Activated CD8-positive, alpha-beta memory T cell treated with anti-CD3 and anti-CD28 coated beads for 36 hours (primary cell): ENCODE results near the gene AGBL4. TPM values are rescaled to one million over a fixed set of nuclear protein-coding genes. Genes with fewer than 3 reads are reported as not detected.

Source experiments
- CTCF ChIA-PET: fragments of 350-600 bp; sonication (Branson Sonifier 250); formaldehyde crosslinking; loops from one replicate; lab custom pipeline; 2021; ENCODE audit warnings: antibody characterized with exemption; lab: Charles Lee
- POLR2A ChIA-PET: fragments of 350-600 bp; sonication (Branson Sonifier 250); formaldehyde crosslinking; loops from one replicate; lab custom pipeline; 2021; ENCODE audit warnings: antibody characterized with exemption; lab: Charles Lee
- total RNA-seq, 2 experiments: library from RNA; stranded (reverse); gene quantifications; one replicate each; pipeline ENCODE4 v1.2.3, GENCODE V29; 2021

The AGBL4 gene
- total RNA-seq, 2 experiments from 2014 or later, result not detected

GRCh38 chr1:49523764-49524163 lies 500.0 kb downstream of the AGBL4 start:
- ChIA-PET CTCF (no interaction called here), POLR2A (no interaction called here)

- ChIA-PET POLR2A (no interaction called here), CTCF (no interaction called here)
Observed at GRCh38 chr1:49466961-49467360, 556.8 kb downstream of the AGBL4 start.

GRCh38 chr1:49465486-49466185 lies 558.1 kb downstream of the AGBL4 start:
- ChIA-PET POLR2A (no interaction called here), CTCF (no interaction called here)

GRCh38 chr1:49448200-49448599 lies 575.6 kb downstream of the AGBL4 start:
- POLR2A ChIA-PET, result no interaction called here
- CTCF ChIA-PET, result no interaction called here

GRCh38 chr1:49436865-49437264 lies 586.9 kb downstream of the AGBL4 start:
- CTCF ChIA-PET, result no interaction called here
- POLR2A ChIA-PET, result no interaction called here

GRCh38 chr1:49435291-49435690 lies 588.5 kb downstream of the AGBL4 start:
- ChIA-PET CTCF (no interaction called here), POLR2A (no interaction called here)

GRCh38 chr1:49424782-49425181 lies 599.0 kb downstream of the AGBL4 start:
- ChIA-PET POLR2A (no interaction called here), CTCF (no interaction called here)

- POLR2A ChIA-PET, result no interaction called here
Observed at GRCh38 chr1:49416758-49417157, 607.0 kb downstream of the AGBL4 start.

GRCh38 chr1:49408346-49408745 lies 615.4 kb downstream of the AGBL4 start:
- ChIA-PET POLR2A (no interaction called here), CTCF (no interaction called here)

More at GRCh38 chr1:49416758-49417157, 607.0 kb downstream of the AGBL4 start:
- CTCF ChIA-PET, result no interaction called here

- ChIA-PET CTCF (no interaction called here), POLR2A (no interaction called here)
Observed at GRCh38 chr1:49397086-49397485, 626.7 kb downstream of the AGBL4 start.

GRCh38 chr1:49394200-49394599 lies 629.6 kb downstream of the AGBL4 start:
- ChIA-PET POLR2A (no interaction called here), CTCF (no interaction called here)

- ChIA-PET POLR2A (no interaction called here), CTCF (no interaction called here)
Observed at GRCh38 chr1:49389699-49390098, 634.1 kb downstream of the AGBL4 start.

- ChIA-PET POLR2A (no interaction called here), CTCF (no interaction called here)
Observed at GRCh38 chr1:49364676-49365075, 659.1 kb downstream of the AGBL4 start.

- POLR2A ChIA-PET, result no interaction called here
- CTCF ChIA-PET, result no interaction called here
Observed at GRCh38 chr1:49363628-49364027, 660.1 kb downstream of the AGBL4 start.

GRCh38 chr1:49358036-49358435 lies 665.7 kb downstream of the AGBL4 start:
- ChIA-PET CTCF (no interaction called here), POLR2A (no interaction called here)

GRCh38 chr1:49356594-49356993 lies 667.2 kb downstream of the AGBL4 start:
- ChIA-PET POLR2A (no interaction called here), CTCF (no interaction called here)

GRCh38 chr1:49351768-49352167 lies 672.0 kb downstream of the AGBL4 start:
- CTCF ChIA-PET, result no interaction called here
- POLR2A ChIA-PET, result no interaction called here

- POLR2A ChIA-PET, result no interaction called here
- CTCF ChIA-PET, result no interaction called here
Observed at GRCh38 chr1:49346767-49347349, 676.9 kb downstream of the AGBL4 start.

- ChIA-PET CTCF (no interaction called here), POLR2A (no interaction called here)
Observed at GRCh38 chr1:49340576-49340975, 683.2 kb downstream of the AGBL4 start.

GRCh38 chr1:49339043-49339442 lies 684.7 kb downstream of the AGBL4 start:
- CTCF ChIA-PET, result no interaction called here
- POLR2A ChIA-PET, result no interaction called here

- ChIA-PET POLR2A (no interaction called here), CTCF (no interaction called here)
Observed at GRCh38 chr1:49337251-49337650, 686.5 kb downstream of the AGBL4 start.

- POLR2A ChIA-PET, result no interaction called here
- CTCF ChIA-PET, result no interaction called here
Observed at GRCh38 chr1:49333906-49334305, 689.8 kb downstream of the AGBL4 start.
